Measurements from ENCODE around the gene MACROD2. TPM values are rescaled to one million over a fixed set of nuclear protein-coding genes. Genes with fewer than 3 reads are reported as not detected.

MACROD2 gene
- total RNA-seq, 2 donors from 2014 or later: 8.0 to 19.4 TPM

DNA sequence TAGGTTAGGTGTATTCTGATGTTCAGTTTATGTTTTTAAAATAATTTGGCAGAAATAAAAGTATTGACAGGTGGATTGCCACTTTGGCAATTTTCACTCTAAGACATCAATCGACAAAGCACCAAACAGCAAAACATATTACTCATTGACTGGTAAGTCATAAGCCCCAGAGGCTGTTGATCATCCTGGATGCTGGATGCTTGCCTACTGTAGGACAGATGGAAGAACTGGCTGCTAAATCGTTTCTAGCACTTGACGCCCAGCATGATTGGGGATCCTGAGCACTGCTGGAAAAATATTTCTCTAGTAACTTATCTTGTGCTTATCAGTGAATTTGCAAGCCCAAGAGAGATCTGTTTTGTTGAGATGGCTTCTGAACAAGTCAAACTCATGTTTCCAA lies 1343.9 kb downstream of the MACROD2 start:
- no peaks in the 10 kb centered on the region for H3K9me3 ChIP-seq
- TF ChIP-seq POLR2A (IDR thresholded peaks at IDR 0.05) (no peak), POLR2AphosphoS5 (IDR thresholded peaks at IDR 0.05) (no peak)
- TF ChIP-seq, protein P1, sequence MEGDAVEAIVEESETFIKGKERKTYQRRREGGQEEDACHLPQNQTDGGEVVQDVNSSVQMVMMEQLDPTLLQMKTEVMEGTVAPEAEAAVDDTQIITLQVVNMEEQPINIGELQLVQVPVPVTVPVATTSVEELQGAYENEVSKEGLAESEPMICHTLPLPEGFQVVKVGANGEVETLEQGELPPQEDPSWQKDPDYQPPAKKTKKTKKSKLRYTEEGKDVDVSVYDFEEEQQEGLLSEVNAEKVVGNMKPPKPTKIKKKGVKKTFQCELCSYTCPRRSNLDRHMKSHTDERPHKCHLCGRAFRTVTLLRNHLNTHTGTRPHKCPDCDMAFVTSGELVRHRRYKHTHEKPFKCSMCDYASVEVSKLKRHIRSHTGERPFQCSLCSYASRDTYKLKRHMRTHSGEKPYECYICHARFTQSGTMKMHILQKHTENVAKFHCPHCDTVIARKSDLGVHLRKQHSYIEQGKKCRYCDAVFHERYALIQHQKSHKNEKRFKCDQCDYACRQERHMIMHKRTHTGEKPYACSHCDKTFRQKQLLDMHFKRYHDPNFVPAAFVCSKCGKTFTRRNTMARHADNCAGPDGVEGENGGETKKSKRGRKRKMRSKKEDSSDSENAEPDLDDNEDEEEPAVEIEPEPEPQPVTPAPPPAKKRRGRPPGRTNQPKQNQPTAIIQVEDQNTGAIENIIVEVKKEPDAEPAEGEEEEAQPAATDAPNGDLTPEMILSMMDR (IDR thresholded peaks at IDR 0.05): no peak
- no peak for DNase-seq (ENCODE audit: low spot score)
- no peaks in the 10 kb centered on the region for H3K36me3 ChIP-seq
- intact Hi-C loops (cut with DNase I): no loop called here
- H3K27ac ChIP-seq: no peak overlapping the region
- H3K27me3 ChIP-seq (replicated peaks; ENCODE audit: insufficient read depth): no peaks in the 10 kb centered on the region
- WGBS: 61% methylated on average over 3 of the region's 3 CpGs
- H3K4me1 ChIP-seq (replicated peaks): no peaks in the 10 kb centered on the region
- H3K4me3 ChIP-seq: no peak overlapping the region

GRCh38 chr20:15342991-15343523 lies 1347.7 kb downstream of the MACROD2 start:
- no peak for DNase-seq (ENCODE audit: low spot score)
- Histone ChIP-seq H3K27me3 (replicated peaks; ENCODE audit: insufficient read depth) (no peaks in the 10 kb centered on the region), H3K4me1 (replicated peaks) (no peaks in the 10 kb centered on the region), H3K36me3 (no peaks in the 10 kb centered on the region), H3K27ac (no peak overlapping the region), H3K9me3 (no peaks in the 10 kb centered on the region), H3K4me3 (no peak overlapping the region)
- TF ChIP-seq POLR2AphosphoS5 (IDR thresholded peaks at IDR 0.05): no peak
- TF ChIP-seq, protein P1 (IDR thresholded peaks at IDR 0.05): no peak
- intact Hi-C loops (cut with DNase I): no loop called here
- 76% methylated on average over 3 of the region's 3 CpGs for WGBS

GRCh38 chr20:15345287-15345686 lies 1350.0 kb downstream of the MACROD2 start:
- Histone ChIP-seq H3K36me3 (no peaks in the 10 kb centered on the region), H3K27me3 (replicated peaks; ENCODE audit: insufficient read depth) (no peaks in the 10 kb centered on the region), H3K27ac (no peak overlapping the region), H3K9me3 (no peaks in the 10 kb centered on the region), H3K4me3 (no peak overlapping the region), H3K4me1 (replicated peaks) (no peaks in the 10 kb centered on the region)
- 97% methylated on average over 2 of the region's 2 CpGs for WGBS
- TF ChIP-seq POLR2AphosphoS5 (IDR thresholded peaks at IDR 0.05) (no peak), POLR2A (IDR thresholded peaks at IDR 0.05) (no peak)
- TF ChIP-seq, protein P1 (IDR thresholded peaks at IDR 0.05): no peak
- DNase-seq (ENCODE audit: low spot score): no peak
- intact Hi-C loops (cut with DNase I): no loop called here

GRCh38 chr20:15346657-15347280 lies 1351.5 kb downstream of the MACROD2 start:
- no peak overlapping the region for H3K27ac ChIP-seq
- no peaks in the 10 kb centered on the region for H3K9me3 ChIP-seq
- no peak for TF ChIP-seq POLR2AphosphoS5 (IDR thresholded peaks at IDR 0.05)
- TF ChIP-seq, protein P1 (IDR thresholded peaks at IDR 0.05): no peak
- TF ChIP-seq POLR2A (IDR thresholded peaks at IDR 0.05): no peak
- H3K4me1 ChIP-seq (replicated peaks): no peaks in the 10 kb centered on the region
- intact Hi-C loops (cut with DNase I): no loop called here
- no peak for DNase-seq (ENCODE audit: low spot score)
- no peaks in the 10 kb centered on the region for H3K36me3 ChIP-seq
- no peaks in the 10 kb centered on the region for H3K27me3 ChIP-seq (replicated peaks; ENCODE audit: insufficient read depth)
- WGBS: 89% methylated on average over 3 of the region's 3 CpGs
- no peak overlapping the region for H3K4me3 ChIP-seq

GRCh38 chr20:15359056-15359455 lies 1363.7 kb downstream of the MACROD2 start:
- Histone ChIP-seq H3K4me1 (replicated peaks) (no peaks in the 10 kb centered on the region), H3K9me3 (no peaks in the 10 kb centered on the region), H3K36me3 (no peaks in the 10 kb centered on the region), H3K4me3 (no peak overlapping the region), H3K27me3 (replicated peaks; ENCODE audit: insufficient read depth) (no peaks in the 10 kb centered on the region), H3K27ac (no peak overlapping the region)
- TF ChIP-seq, protein P1 (IDR thresholded peaks at IDR 0.05): no peak
- TF ChIP-seq POLR2A (IDR thresholded peaks at IDR 0.05): no peak
- TF ChIP-seq POLR2AphosphoS5 (IDR thresholded peaks at IDR 0.05): no peak
- no peak for DNase-seq (ENCODE audit: low spot score)
- whole genome bisulfite sequencing: 80% methylated on average over 2 of the region's 2 CpGs
- intact Hi-C loops (cut with DNase I): no loop called here
